Measurements from ENCODE around the gene PRMT2.

- no peak for TF ChIP-seq CTCF (IDR thresholded peaks at IDR 0.05 in 4 of 5, conservative IDR thresholded peaks at IDR 0.05 in 1 of 5)
- TF ChIP-seq POLR2A (IDR thresholded peaks at IDR 0.05), result no peak
These were observed 14.6 kb upstream of the PRMT2 start for GRCh38 chr21:46620846-46621245.
